Stimulated activated CD4-positive, alpha-beta T cell treated with anti-CD3 and anti-CD28 coated beads, Interleukin-1b, Interleukin-23, amount 100 ng/mL, for 1 hour (primary cell): ENCODE results near the gene LRRFIP2.
"Not testable (repeated sequence)": the region's sequence is repeated elsewhere in the genome, so short reads cannot be mapped to it uniquely, and the experiment has no call there.

Source experiments
- DNase-seq, 2 donors: peaks; one replicate each; pipeline ENCODE4 v3.0.0-alpha.2; 2020; ENCODE audit warnings: low read depth in 2 of 2

Gene LRRFIP2

DNA sequence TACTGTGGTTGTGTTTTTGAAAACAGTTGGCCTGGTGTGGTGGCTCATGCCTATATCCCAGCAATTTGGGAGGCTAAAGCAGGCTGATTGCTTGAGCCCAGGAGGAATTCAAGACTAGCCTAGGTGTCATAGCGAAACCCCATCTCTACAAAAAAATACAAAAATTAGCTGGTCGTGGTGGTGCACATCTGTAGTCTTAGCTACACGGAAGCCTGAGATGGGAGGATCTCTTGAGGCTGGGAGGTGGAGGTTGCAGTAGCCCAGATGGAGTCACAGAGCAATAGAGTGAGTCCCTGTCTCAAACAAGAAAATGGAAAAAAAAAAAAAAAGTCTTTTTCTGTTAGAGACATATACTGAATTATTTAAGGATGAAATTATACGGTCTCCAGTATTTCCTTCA, 14.7 kb upstream of the LRRFIP2 start:
- DNase-seq: no peak

DNA sequence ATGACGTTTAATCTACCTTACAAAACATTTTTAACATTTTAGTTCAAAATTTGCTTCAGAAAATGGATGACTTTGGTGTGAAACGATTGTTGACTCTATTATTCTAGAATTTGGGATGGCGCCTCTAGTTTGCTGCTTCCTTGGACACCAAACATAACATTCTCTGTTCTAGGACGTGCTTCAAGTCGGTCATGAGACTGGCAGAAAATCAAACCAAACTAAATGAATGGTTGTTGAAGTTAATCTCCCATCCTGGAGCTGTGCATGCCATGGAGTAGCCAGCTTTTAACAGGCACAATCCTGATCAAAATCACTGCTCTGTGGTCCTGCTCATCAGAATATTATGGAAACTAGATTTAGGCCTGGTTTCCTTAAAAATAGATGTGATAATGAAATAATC, 9.6 kb upstream of the LRRFIP2 start:
- no peak for DNase-seq

DNA sequence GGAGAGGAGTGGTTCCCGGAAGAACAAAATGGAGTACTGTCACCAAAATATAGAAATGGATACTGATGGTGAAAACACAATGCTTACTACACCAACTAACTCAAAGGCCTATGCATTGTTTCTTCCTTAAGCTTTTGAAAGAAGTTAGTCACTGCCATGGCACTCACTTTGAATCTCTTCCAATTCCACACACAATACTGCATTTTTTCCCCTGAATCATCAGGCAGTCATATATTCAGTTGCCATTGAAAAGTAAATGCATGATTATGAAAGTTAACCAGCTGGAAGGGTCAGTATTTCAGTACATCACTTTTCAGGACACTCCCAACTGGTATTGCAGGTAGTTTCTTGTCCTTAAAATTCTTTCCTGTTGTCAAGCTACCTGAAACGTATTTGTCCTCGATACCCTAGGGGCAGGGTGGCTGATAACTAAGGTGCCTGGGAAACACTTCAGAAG, 9.0 kb upstream of the LRRFIP2 start:
- DNase-seq: no peak

DNA sequence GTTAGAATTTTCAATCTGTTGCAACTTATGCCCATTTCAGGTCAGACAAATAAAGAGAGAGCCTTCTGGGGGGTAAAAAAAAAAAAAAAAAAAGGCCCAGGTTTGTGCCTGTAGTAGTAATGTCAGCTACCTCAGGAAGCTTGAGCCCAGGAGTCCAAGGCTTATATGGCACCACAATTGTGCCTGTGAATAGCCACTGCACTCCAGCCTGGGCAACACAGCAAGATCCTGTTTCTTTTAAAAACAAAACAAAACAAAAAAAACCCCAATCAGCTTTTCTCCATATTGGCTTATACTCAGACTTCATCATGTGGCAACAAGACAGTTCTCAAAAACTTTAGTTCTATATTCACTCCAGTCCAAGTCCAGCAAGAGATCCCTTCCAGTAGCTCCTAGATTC, 8.4 kb upstream of the LRRFIP2 start:
- DNase-seq: no peak

DNA sequence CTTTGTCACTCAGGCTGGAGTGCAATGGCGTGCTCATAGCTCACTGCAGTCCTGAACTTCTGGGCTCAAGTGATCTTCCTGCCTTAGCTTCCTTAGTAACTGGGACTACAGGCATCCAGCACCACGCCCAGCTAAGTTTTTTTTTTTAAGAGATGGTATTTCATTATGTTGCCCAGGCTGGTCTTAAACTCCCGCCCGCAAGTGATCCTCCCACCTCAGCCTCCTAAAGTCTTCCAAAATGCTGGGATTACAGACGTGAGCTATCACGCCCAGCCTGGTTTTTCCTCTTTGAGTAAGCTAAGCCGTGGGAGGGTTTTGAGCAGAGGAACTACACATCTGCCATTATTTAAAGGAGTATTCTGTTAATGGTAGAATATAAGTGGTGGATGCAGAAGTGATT, 7.4 kb upstream of the LRRFIP2 start:
- DNase-seq: no peak

DNA sequence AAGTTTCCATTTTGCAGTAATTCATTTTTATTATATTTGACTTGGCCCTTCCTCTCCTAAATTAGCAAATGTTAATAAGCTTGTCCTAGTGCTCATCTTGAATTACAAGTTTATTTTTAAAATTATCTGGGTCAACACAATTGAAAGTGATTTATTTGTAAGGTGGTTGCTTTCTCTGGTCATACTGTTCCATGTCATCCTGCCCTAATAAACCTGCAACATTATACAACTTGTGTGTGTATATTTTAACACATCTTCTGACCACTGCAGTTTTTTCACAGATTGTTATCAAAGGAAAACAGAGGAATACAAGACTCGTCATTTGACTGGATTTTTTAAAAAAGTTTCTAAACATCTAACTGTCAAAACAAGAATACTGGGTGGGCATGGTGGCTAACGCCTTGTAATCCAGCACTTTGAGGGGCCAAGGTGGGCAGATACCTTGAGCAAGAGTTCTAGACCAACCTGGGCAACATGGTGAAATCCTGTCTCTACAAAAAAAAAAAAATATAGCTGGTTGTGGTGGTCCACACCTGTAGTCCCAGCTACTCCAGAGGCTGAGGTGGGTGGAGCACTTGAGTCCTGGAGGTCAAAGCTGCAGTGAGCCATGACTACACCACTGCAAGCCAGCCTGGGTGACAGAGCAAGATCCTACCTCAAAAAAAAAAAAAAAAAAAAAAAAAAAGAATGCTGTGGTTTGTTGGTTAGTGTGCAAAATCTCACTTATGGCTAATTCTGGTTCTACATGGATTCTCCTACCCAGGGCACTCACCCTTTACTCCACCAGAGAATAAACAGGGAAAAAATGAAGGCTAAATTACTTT, 5.0 kb upstream of the LRRFIP2 start:
- no peak for DNase-seq

DNA sequence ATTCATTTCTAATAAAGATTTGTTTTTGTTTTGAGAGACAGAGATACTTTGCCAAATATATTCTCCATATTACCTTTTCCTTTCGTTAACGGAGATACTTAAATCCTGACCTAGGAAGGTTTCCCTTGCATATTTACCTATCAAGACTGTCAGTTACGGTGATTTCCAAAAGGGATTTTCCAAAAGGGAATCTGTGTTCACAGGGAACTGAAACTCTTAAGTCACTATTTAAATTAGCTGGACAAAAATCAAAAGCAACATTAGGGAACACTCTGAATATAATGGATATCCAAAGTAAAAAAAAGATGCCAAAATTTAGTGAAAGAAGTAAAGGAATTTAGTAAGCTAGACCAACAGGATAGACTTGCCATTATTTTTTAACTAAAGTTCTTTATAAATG, 576 bp downstream of the LRRFIP2 start:
- DNase-seq: no peak

DNA sequence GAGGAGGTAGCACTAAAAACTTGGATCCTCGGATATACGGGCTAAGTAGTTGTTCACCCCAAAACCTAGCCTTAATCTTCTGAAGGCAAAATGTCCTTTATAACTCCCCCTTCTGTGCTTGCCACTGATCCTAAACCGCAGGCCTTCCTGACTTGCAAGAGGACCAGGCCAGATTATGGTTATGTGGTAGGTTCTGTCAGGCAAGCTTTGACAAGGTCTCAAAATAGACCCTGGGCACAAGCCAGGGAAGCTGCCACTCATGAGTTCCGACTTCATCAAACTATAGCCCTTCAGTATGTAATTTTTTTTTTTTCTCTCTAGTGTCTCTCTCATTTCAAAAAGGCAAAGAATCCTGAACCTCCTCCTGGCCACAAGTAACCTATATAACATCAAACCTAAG, 3.2 kb downstream of the LRRFIP2 start:
- no peak for DNase-seq

DNA sequence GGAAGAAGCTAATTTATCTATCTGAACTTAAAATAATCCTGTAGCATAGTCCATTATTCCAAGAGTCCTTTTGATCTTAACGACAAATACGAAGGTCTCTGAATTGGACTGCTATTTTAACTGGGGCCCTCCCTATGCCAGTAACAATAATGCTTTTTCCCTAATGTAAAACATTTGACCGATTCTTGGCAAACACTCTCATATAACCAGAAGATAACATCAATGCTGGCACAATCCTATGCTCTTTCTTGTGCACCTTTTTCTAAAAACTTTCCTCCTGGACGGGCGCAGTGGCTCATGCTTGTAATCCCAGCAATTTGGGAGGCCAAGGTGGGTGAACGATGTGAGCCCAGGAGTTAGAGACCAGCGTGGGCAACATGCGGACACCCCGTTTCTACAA, 3.9 kb downstream of the LRRFIP2 start:
- DNase-seq: no peak

DNA sequence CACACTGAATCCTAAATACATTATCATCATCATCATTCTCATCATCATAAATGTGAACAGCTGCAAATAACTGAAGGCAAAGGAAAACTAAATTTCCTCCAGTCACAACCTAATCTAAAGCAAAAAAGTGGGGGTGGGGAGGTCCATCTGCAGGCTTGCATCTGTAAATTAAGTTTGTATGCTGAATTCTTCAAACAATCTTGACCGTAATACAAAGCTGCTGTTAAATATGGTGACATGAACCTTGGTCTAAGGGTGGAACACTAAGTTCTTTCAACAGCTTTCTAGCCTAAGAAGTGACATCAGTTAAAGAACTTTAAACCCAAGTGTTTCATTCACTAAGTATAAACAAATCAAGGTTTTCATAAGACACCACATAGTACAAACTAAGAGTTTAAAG, 4.3 kb downstream of the LRRFIP2 start:
- DNase-seq: no peak

DNA sequence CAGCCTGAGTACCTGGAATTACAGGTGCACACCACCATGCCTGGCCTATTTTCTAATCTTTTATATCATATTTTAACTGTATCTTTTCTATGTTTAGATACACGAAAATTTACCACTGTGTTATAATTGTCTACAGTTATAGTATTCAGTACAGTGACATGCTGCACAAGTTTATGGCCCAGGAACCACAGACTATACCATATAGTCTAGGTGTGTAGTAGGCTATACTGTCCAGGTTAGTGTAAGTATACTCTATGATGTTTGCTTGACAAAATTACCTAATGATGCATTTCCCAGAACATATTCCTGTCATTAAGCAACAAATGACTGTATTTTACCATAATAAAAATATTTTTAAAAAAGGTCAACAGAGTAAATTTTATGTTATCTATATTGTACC, 5.5 kb downstream of the LRRFIP2 start:
- no peak for DNase-seq

DNA sequence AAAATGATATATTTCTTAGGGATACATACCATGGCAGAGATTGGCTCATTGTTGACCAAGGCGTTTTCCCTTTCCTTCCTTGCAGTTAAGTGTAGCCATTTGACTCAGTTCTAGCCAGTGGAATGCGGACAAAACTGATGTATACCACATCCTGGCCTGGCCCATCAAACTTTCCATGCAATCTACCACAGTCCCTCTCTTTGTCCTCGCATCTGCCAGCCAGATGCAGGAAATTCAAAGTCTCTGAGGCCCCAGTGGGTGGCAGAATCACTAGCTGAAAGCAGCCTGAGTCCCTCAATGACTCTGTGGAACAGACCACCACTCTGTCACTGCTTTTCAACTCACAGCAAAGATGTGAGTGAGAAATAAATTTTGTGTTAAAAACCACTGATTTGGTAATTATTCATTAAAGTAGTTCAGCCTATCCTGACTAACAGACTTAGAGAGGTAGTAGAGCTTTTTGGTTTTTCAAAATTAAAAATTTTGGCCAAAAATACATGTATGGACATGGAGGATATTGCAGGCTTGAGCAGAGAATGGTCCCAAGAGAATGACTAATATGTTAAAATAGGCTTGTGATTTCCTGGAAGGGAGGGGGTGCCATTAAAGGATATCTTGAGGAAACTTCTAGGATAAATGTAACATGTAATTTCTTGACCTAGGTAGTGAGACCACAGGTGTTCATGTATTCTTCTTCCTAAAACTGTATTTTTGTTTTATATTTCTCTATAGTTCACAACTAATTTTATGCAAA, 10.9 kb downstream of the LRRFIP2 start:
- DNase-seq: no peak

DNA sequence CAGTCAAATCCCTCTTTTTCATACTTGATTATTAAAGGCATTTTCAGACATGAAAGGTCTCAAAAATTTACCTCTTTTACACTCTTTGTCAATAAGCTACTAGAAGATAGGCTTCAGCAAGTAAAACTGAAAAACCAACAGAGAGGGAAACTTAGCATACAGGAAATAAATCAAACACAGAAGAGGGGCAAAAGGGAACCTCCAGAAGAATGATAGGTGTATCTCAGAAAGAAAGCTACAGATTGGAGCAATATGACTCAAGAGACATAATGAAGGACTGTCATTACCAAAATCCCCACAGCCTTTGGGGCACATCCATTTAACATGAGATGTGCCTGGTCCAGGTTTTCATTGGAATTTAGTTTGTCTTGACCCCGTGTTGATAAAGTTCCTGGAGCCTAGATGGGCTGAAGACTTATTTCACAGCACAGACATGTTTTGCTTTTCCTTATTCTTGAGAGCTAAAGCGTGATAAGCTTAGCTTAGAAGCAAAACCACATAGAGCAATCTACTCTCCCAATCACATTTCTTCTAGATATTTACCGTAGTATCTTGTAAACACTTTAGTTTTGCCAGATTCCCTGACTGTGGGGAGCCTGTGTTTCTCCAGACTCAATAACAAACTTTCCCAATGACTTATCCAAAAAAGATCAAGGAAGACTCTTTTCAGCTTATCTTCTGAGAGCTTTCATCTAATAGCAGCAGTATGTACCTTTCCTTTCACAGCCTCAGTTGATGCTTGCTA, 11.7 kb downstream of the LRRFIP2 start:
- no peak for DNase-seq

DNA sequence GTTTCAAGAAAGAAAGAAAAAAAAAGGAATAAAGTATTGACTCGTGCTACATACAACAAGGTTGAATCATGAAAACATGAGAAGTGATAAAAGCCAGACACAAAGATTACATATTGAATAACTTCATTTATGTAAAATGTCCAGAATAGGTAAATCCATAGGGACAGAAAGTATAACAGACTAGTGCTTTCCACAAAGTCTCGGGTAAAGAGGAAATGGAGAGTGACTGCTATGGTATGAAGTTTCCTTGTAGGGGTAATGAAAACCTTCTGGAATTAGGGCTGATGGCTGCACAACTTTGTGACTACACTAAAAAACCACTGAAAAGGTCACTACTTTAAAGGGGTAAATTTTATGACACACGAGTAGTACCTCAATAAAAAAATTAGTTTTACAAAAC, 13.0 kb downstream of the LRRFIP2 start:
- no peak for DNase-seq

DNA sequence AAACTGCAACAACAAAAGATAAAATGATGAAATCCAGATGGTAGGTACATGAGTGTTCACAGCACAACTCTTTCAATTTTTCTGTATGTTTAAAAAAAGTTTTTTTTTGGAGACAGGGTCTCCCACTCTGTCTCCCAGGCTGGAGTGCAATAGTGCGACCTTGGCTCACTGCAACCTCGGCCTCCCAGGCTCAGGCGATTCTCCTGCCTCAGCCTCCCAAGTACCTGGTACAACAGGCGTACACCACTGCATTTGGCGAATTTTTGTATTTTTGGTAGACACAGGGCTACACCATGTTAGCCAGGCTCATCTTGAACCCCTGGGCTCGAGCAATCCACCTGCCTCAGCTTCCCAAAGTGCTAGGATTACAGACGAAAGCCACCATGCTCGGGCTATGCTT, 18.6 kb downstream of the LRRFIP2 start:
- no peak for DNase-seq

DNA sequence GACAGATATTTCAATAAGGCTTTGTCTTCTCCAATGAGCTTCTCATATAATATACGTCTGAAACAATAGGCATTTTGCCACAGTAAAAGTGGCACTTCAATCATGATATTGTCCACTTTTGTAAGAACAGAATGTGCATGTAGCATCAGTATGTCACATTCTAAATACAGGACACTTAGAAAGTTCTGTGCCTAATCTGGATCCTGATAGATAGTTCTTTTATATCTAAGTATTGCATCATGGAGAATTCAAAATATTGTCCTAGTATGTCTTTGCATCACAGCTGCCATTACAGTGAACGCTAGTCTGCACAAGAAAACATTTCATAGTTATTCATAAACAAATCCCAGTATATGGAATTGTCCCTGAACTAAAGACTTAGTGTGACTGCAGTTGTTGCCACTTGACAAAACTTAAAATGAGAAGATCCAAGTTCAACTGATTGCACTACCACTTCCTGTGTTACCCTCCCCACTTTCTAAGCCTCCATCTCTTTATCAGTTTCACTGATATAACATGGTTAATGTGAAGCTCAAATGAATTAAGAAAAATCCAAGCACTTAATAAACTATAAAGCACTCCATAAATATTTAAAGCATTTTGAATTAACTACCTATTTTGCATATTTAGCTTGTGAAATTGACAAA, 19.6 kb downstream of the LRRFIP2 start:
- DNase-seq: no peak

DNA sequence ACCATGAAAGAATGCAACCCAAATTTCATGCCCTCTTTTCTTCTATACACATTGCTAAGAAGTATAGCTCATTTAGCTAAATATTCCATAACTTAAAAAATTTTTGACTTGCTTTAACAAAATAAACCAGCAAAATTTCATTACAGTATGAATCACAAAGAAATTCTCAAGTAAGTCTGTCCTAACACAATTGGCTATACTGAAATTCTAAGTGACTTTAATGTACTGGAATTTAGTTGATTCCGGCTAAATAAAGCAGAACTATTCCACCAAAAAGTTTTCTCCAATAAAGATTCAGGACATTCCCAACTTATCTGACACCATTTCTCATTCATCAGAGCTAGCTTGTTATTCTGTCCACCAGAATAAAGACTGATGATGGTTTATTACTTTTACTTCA, 23.8 kb downstream of the LRRFIP2 start:
- DNase-seq: no peak

DNA sequence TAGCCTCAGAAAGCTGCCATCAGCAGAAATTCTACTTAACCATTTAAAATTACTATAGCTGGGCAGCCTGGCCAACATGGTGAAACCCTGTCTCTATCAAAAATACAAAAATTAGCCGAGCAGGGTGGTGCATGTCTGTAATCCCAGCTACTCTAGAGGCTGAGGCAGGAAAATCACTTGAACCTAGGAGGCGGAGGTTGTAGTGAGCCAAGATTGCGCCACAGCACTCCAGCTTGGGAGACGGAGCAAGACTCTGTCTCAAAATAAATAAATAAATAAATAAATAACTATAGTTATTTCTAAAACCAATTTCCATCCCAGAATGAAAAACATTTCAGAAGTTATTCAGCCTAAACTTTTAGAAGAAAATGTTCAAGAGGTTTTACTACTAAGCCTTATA, 25.1 kb downstream of the LRRFIP2 start:
- no peak for DNase-seq

DNA sequence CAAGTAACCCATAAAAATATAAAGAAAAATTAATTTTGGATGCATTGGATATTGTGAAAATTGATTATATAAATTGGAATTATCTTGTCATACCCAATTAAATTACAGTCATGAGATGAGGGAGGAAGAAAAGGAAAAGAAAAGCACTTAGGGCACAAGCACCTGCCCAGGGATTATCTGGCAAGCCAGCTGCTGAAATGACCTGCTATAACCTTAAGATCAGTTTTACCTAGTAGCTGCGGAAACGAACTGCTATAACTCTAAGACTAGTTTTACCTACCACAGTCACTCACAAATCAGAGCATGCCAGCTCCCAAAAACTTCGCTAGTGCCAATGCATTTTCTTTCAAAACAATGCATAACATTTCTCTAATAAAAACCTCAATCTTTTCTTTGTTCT, 26.2 kb downstream of the LRRFIP2 start:
- no peak for DNase-seq

DNA sequence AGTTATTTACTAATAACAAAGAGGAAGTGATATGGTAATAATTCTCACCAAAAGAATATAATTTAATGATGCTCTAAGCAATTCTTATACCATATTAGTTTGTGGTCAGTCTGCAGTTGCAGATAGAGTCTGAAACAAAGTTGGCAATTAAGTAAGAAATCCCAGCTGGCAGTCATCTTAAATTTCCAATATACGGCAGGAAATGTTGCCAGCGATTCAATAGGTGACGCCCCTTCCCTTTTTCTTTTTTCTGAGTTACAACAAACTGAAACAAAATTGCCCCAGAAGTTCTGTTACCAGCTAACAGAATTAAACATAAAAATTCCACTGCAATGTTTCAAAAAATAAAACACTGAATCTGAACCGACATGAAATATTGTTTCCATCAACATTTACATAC, 26.7 kb downstream of the LRRFIP2 start:
- no peak for DNase-seq

DNA sequence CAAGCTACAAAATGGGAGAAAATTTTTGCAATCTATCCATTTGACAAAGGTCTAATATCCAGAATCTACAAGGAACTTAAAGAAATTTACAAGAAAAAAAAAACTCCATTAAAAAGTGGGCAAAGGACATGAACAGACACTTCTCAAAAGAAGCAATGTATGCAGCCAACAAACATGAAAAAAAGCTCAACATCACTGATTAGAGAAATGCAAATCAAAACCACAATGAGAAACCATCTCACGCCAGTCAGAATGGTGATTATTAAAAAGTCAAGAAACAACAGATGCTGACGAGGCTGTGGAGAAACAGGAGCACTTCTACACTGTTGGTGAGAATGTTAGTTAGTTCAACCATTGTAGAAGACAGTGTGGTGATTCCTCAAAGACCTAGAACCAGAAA, 27.5 kb downstream of the LRRFIP2 start:
- not testable (repeated sequence) for DNase-seq

DNA sequence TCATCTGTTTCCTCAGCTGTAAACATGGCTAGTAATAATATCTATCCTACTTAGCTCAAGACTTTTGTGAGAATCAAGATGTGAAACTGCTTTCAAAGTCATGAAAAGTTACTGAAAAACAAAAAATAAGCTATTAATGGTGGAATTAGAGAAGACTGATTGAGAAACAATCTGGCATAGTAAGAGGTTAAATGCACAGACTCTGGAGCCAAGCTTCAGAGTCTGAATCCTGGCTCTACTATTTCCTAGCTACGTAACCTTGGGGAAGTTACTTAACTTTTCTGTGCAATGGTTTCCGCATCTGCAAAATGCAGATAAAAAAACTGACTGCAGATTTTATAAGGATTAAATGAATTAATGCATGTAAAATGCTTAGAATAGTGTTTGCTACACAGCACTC, 28.8 kb downstream of the LRRFIP2 start:
- DNase-seq: no peak
